Measurements from ENCODE around the gene WBP1L. TPM values are rescaled to one million over a fixed set of nuclear protein-coding genes. Genes with fewer than 3 reads are reported as not detected.

WBP1L gene
- polyA plus RNA-seq, 1 donor from 2014 or later: 20.8 TPM

GRCh38 chr10:102776779-102777456 lies 33.2 kb downstream of the WBP1L start:
- no peaks in the 10 kb centered on the region for H3K9me3 ChIP-seq (ENCODE audit: low read length)
- peak overlapping the region; percentile 46 for H3K4me3 ChIP-seq (ENCODE audit: low read length)
- no peaks in the 10 kb centered on the region for H3K27me3 ChIP-seq (ENCODE audit: insufficient read depth, low read depth, low read length)
- H3K36me3 ChIP-seq (ENCODE audit: insufficient read depth, low read length): no peaks in the 10 kb centered on the region
- TF ChIP-seq MXI1 (conservative IDR thresholded peaks at IDR 0.05; ENCODE audit: poor library complexity, severe bottlenecking): no peak
- TF ChIP-seq EZH2 (IDR thresholded peaks at IDR 0.05; ENCODE audit: borderline replicate concordance, insufficient read depth, low read length, poor library complexity, severe bottlenecking): no peak
- TF ChIP-seq POLR2AphosphoS5 (IDR thresholded peaks at IDR 0.05): no peak
- TF ChIP-seq CTCF (IDR thresholded peaks at IDR 0.05; ENCODE audit: poor library complexity, severe bottlenecking): no peak
- no peak for TF ChIP-seq REST (IDR thresholded peaks at IDR 0.05; ENCODE audit: borderline replicate concordance)
- no peak for TF ChIP-seq RAD21 (conservative IDR thresholded peaks at IDR 0.05)
- no peak for TF ChIP-seq SMC3 (conservative IDR thresholded peaks at IDR 0.05; ENCODE audit: poor library complexity)
- no peak for TF ChIP-seq TAF1 (IDR thresholded peaks at IDR 0.05; ENCODE audit: low read depth)
- no peak for TF ChIP-seq EP300 (conservative IDR thresholded peaks at IDR 0.05; ENCODE audit: poor library complexity, severe bottlenecking)
- peak overlapping the region; percentile 0 for H3K9ac ChIP-seq (ENCODE audit: low read length)
- no peak overlapping the region for H2AFZ ChIP-seq (ENCODE audit: low read depth, low read length)
- H4K20me1 ChIP-seq (ENCODE audit: insufficient read depth): no peaks in the 10 kb centered on the region
- H3K27ac ChIP-seq (ENCODE audit: low read length): no peak overlapping the region
- H3F3A ChIP-seq (ENCODE audit: insufficient read depth, low read length, poor library complexity, severe bottlenecking): no peaks in the 10 kb centered on the region
- H3K4me2 ChIP-seq (ENCODE audit: low read length): no peak overlapping the region
- H3K9me2 ChIP-seq (ENCODE audit: insufficient read depth, low read length): no peaks in the 10 kb centered on the region
- H3K79me2 ChIP-seq (replicated peaks; ENCODE audit: insufficient read depth, low read length): no peaks in the 10 kb centered on the region

DNA sequence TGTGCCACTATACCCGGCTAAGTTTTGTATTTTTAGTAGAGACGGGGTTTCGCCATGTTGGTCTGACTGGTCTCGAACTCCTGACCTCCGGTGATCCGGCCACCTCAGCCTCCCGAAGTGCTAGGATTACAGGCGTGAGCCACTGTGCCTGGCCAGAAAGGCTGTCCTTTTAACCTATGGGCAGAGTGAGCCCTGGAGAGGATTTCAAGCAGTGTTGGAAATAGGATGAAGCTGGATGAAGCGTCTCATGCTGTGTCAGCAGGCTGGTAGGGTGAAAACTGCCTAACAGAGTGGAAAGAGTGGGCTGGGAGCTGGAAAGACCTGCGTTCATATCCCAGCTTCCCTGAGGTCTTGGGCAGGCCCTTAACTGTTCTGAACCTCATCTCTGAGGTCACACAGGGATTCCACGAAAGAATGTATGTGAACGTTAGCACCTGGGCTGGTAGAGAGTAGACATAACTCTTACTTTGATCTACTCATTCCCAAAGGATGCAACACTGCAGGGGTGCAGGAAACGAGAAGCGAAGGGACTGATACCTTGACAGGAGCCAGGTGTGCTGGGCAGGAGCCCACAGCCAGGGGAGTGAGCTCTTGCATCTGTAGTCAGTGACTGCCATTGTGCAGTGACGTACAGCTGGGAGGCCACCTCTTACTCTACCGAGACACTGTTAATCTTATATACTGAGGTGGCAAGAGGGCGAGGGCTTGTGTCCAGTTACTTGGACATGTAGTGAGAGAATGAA lies 34.1 kb downstream of the WBP1L start:
- Histone ChIP-seq H3K27ac (ENCODE audit: low read length) (no peak overlapping the region), H3K4me2 (ENCODE audit: low read length) (no peak overlapping the region), H4K20me1 (ENCODE audit: insufficient read depth) (no peaks in the 10 kb centered on the region), H3K9ac (ENCODE audit: low read length) (no peak overlapping the region), H3K27me3 (ENCODE audit: insufficient read depth, low read depth, low read length) (no peaks in the 10 kb centered on the region), H3K9me3 (ENCODE audit: low read length) (no peaks in the 10 kb centered on the region), H3K79me2 (replicated peaks; ENCODE audit: insufficient read depth, low read length) (no peaks in the 10 kb centered on the region), H3F3A (ENCODE audit: insufficient read depth, low read length, poor library complexity, severe bottlenecking) (no peaks in the 10 kb centered on the region), H3K9me2 (ENCODE audit: insufficient read depth, low read length) (no peaks in the 10 kb centered on the region), H3K36me3 (ENCODE audit: insufficient read depth, low read length) (no peaks in the 10 kb centered on the region), H3K4me3 (ENCODE audit: low read length) (no peak overlapping the region), H2AFZ (ENCODE audit: low read depth, low read length) (no peak overlapping the region)
- TF ChIP-seq EP300 (conservative IDR thresholded peaks at IDR 0.05; ENCODE audit: poor library complexity, severe bottlenecking) (no peak), SMC3 (conservative IDR thresholded peaks at IDR 0.05; ENCODE audit: poor library complexity) (no peak), REST (IDR thresholded peaks at IDR 0.05; ENCODE audit: borderline replicate concordance) (no peak), RAD21 (conservative IDR thresholded peaks at IDR 0.05) (no peak), POLR2AphosphoS5 (IDR thresholded peaks at IDR 0.05) (no peak), TAF1 (IDR thresholded peaks at IDR 0.05; ENCODE audit: low read depth) (no peak)
